GM06990 (cell line): ENCODE measurements around the gene TCFL5.
A peak's percentile ranks its signal among the peaks of the same experiment; 100 is the strongest.

Experiments
- DNase-seq: peaks from one replicate; pipeline ENCODE4 v3.0.0-alpha.2; 2011; ENCODE audit not compliant: insufficient read length; ENCODE audit errors: extremely low read depth
- H3K27me3 ChIP-seq: replicated peaks from 2 replicates; pipeline ENCODE4 v1.6.0; 2011; ENCODE audit warnings: low read length; ENCODE audit not compliant: control insufficient read depth, insufficient read depth
- H3K36me3 ChIP-seq: 2 replicates; pipeline ENCODE4 v1.5.1; 2011; ENCODE audit warnings: low read length; ENCODE audit not compliant: control insufficient read depth, insufficient read depth
- H3K4me3 ChIP-seq: replicated peaks from 2 replicates; pipeline ENCODE4 v1.5.1; 2011; ENCODE audit warnings: low read depth, mild to moderate bottlenecking, control low read depth, low read length
- TF ChIP-seq, protein P1 (sequence below): IDR thresholded peaks from 2 replicates; pipeline ENCODE4 v1.5.1; 2011; ENCODE audit warnings: low read length, control low read depth, mild to moderate bottlenecking, inconsistent platforms; ENCODE audit not compliant: insufficient read depth, poor library complexity, severe bottlenecking

The TCFL5 gene

DNA sequence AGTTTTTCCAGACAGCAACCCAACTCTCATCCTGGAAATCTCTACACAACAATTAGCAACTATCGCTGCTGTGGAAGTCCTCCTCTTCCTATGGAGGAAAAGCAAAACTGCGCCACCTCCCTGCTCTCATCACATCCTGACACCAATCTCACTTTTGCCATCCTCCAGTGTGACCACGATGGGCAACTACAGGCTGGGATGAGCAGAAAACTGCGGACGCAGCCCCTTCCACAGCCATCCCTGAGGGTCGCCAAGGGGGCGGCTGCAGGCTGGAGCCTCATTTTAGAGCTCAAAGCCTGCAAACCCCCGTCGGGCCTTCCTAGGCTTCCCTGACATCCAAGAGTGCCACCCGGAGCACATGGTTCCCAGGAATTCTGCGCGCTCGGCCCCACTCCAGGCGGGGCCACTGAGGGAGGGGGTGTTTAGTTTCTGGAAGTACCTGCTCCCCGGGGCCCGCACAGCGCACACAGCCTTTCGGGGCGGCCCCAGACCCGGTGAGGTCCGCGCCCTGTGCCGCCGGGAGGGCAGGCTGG is 1.2 kb downstream of the TCFL5 start:
- H3K4me3 ChIP-seq: peak overlapping the region; percentile 23
- peaks cover 3% of the 10 kb centered on the region; the same call in 1 of the 2 replicates for H3K36me3 ChIP-seq
- H3K27me3 ChIP-seq: no peaks in the 10 kb centered on the region
- no peak for DNase-seq
- TF ChIP-seq, protein P1, sequence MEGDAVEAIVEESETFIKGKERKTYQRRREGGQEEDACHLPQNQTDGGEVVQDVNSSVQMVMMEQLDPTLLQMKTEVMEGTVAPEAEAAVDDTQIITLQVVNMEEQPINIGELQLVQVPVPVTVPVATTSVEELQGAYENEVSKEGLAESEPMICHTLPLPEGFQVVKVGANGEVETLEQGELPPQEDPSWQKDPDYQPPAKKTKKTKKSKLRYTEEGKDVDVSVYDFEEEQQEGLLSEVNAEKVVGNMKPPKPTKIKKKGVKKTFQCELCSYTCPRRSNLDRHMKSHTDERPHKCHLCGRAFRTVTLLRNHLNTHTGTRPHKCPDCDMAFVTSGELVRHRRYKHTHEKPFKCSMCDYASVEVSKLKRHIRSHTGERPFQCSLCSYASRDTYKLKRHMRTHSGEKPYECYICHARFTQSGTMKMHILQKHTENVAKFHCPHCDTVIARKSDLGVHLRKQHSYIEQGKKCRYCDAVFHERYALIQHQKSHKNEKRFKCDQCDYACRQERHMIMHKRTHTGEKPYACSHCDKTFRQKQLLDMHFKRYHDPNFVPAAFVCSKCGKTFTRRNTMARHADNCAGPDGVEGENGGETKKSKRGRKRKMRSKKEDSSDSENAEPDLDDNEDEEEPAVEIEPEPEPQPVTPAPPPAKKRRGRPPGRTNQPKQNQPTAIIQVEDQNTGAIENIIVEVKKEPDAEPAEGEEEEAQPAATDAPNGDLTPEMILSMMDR: no peak

GRCh38 chr20:62859721-62860120 is 1.9 kb downstream of the TCFL5 start:
- H3K4me3 ChIP-seq: no peak overlapping the region
- no peaks in the 10 kb centered on the region for H3K27me3 ChIP-seq
- no peak for DNase-seq
- TF ChIP-seq, protein P1: no peak
- H3K36me3 ChIP-seq: peaks cover 3% of the 10 kb centered on the region; the same call in 1 of the 2 replicates

DNA sequence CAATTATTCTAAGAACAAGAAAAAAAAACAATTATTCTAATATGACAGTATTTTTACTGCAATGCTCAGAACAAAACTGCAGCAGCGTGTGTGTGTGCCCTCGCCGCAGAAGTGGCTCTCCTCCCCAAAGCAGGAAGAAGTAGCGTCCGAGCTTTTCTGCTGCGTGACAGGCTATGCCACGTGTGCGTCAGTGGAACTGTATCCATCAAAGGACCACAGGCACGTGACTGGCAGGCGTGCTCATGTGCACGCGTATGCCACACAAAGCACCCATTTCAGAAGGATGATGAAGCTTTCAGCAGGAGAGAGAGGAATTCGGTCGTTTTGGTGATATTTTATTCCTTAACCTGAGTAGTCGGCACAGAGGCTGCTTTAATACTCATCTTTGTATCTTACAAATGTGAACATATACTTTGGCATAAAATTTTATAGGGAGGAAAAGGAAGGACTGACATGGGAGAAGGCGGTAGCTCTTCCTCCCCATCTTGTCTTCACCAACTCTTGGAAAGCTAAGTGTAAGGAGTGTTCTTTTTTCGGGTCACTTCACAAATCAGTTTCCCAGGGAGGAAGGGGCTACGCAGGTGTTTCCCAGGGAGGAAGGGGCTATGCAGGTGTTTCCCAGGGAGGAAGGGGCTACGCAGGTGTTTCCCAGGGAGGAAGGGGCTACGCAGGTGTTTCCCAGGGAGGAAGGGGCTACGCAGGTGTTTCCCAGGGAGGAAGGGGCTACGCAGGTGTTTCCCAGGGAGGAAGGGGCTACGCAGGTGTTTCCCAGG is 3.4 kb downstream of the TCFL5 start:
- TF ChIP-seq, protein P1: no peak
- H3K36me3 ChIP-seq: peaks cover 3% of the 10 kb centered on the region; the same call in 1 of the 2 replicates
- no peak overlapping the region for H3K4me3 ChIP-seq
- no peak for DNase-seq
- no peaks in the 10 kb centered on the region for H3K27me3 ChIP-seq

- no peak overlapping the region for H3K4me3 ChIP-seq
- no peak for DNase-seq
- peaks cover 3% of the 10 kb centered on the region for H3K36me3 ChIP-seq
- TF ChIP-seq, protein P1: no peak
- no peaks in the 10 kb centered on the region for H3K27me3 ChIP-seq
These were observed 4.5 kb downstream of the TCFL5 start for GRCh38 chr20:62856931-62857619.

- no peaks in the 10 kb centered on the region for H3K27me3 ChIP-seq
- H3K36me3 ChIP-seq: peaks cover 3% of the 10 kb centered on the region
- no peak overlapping the region for H3K4me3 ChIP-seq
- TF ChIP-seq, protein P1: no peak
- no peak for DNase-seq
These were observed 6.5 kb downstream of the TCFL5 start for GRCh38 chr20:62855120-62855519.
